ENCODE results near the gene C18orf54. TPM values are rescaled to one million over a fixed set of nuclear protein-coding genes. Genes with fewer than 3 reads are reported as not detected.

The C18orf54 gene
- total and polyA plus RNA-seq, 9 of the 15 experiments (the other 6 are each of a cell fraction or from before 2014, with no cell fraction given) = 3.0 to 8.7 (median 4.3) TPM

DNA sequence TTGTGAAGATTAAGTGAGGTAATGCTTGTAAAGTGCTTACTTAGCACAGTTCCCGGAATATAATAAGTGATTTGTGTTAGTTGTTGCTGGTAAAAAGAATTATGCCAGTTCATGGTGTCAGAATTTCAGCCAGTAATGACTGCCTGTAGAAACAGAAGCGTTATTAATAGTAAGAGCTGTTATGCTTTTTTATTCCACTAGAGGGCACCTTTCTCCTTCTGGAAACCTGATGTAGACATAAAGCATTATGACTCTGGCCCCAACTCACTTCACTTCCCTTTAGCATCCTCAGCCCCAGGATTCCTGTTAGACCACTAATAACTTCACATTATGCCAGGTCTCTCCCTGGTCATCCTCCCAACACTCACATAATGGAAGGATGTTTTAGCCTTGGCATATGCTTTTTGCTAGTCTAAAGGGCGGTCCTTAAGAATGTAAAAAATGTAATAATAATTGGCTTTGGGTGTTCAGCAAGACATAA, 34.9 kb downstream of the C18orf54 start:
- H4K20me1 ChIP-seq (replicated peaks; ENCODE audit: control insufficient read depth, insufficient read depth, low read length) = no peaks in the 10 kb centered on the region; the same call in 1 of the 2 replicates
- 33% methylated on average over 3 of the region's 3 CpGs for WGBS (ENCODE audit: insufficient coverage, low coverage, missing lambda C conversion rate)
- peaks cover 6 to 23% of the 10 kb centered on the region in 2 experiments; a peak in 4 of 5 replicates for H3K4me1 ChIP-seq (replicated peaks in 1 of 2; ENCODE audit: control insufficient read depth in 2 of 2, insufficient read depth in 2 of 2, low read length in 2 of 2)
- ChIA-PET CTCF (ENCODE audit: low intra/inter-chr PET ratio) (interaction anchor here (0.7 kb wide), 1 partner anchor 255 kb away, joined by 4 read pairs; no protein-coding TSS in a partner anchor), POLR2A (interaction anchor here (1.5 to 1.7 kb wide), 2 partner anchors 10 to 13 kb away, joined by 4 to 5 read pairs; no protein-coding TSS in a partner anchor)
- ATAC-seq (peak; percentile 59), FAIRE-seq (peak; percentile 62), DNase-seq (ENCODE audit: extremely low read depth in 1 of 4, low spot score in 3 of 4) (peak; percentile 30 to 63 (median 36))
- no peak overlapping the region for H3K4me3 ChIP-seq
- H3K27ac ChIP-seq (ENCODE audit: extremely low read depth, low read depth, low read length) = no peak overlapping the region
- in situ Hi-C loops (cut with MboI) (no loop called here), intact Hi-C loops (cut with micrococcal nuclease) (loop anchor here (2.0 to 10.0 kb wide), 4 partner anchors 35 to 278 kb away; partner anchors contain the start of genes C18orf54 and STARD6)
- no TSS peak for BruUV-seq (replicated peaks)
- H3K79me2 ChIP-seq (ENCODE audit: control insufficient read depth, insufficient read depth, low read length) = no peaks in the 10 kb centered on the region
- H3K9ac ChIP-seq (ENCODE audit: insufficient read depth in 1 of 2, low read depth in 2 of 2, low read length in 2 of 2) = no peak overlapping the region
- H2AFZ ChIP-seq (ENCODE audit: low read depth, low read length) = peak overlapping the region; percentile 53
- no peaks in the 10 kb centered on the region; a peak in 1 of 5 replicates for H3K27me3 ChIP-seq (ENCODE audit: control insufficient read depth in 2 of 2, insufficient read depth in 2 of 2, low read length in 2 of 2)
- H3K36me3 ChIP-seq (ENCODE audit: control insufficient read depth, insufficient read depth, low read length) = no peaks in the 10 kb centered on the region
- H3K9me3 ChIP-seq (replicated peaks; ENCODE audit: control insufficient read depth, insufficient read depth, low read depth, low read length) = peaks cover under 1% of the 10 kb centered on the region; the same call in 1 of the 2 replicates
- no peak overlapping the region for H3K4me2 ChIP-seq (ENCODE audit: insufficient read depth, low read length)
- no peaks in the 10 kb centered on the region for H3K9me1 ChIP-seq (ENCODE audit: control insufficient read depth, insufficient read depth, low read length)
- TF ChIP-seq RAD21 (CRISPR knock-in tag; conservative IDR thresholded peaks at IDR 0.05 in 1 of 2, IDR thresholded peaks at IDR 0.05 in 1 of 2) (peak; percentile 58 to 65), REST (IDR thresholded peaks at IDR 0.05; ENCODE audit: borderline replicate concordance) (peak; percentile 41; the same call in 1 of the 2 replicates), REST (CRISPR knock-in tag; IDR thresholded peaks at IDR 0.05; ENCODE audit: low read depth) (no peak), DEAF1 (CRISPR knock-in tag; IDR thresholded peaks at IDR 0.05) (0 out of 2 replicates have a peak, but pooled peaks have one; percentile 38), SMC3 (conservative IDR thresholded peaks at IDR 0.05; ENCODE audit: insufficient read depth, low read depth, low read length) (0 out of 2 replicates have a peak, but pooled peaks have one; percentile 31), ARID3A (IDR thresholded peaks at IDR 0.05; ENCODE audit: borderline replicate concordance, low read depth, low read length) (peak; percentile 62; the same call in 1 of the 2 replicates), ZNF316 (IDR thresholded peaks at IDR 0.05) (peak; percentile 55)
- TF ChIP-seq, protein P1, sequence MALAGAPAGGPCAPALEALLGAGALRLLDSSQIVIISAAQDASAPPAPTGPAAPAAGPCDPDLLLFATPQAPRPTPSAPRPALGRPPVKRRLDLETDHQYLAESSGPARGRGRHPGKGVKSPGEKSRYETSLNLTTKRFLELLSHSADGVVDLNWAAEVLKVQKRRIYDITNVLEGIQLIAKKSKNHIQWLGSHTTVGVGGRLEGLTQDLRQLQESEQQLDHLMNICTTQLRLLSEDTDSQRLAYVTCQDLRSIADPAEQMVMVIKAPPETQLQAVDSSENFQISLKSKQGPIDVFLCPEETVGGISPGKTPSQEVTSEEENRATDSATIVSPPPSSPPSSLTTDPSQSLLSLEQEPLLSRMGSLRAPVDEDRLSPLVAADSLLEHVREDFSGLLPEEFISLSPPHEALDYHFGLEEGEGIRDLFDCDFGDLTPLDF (CRISPR knock-in tag; IDR thresholded peaks at IDR 0.05) = no peak

All from K562 (cell line).